AG04449 (cell line): ENCODE results near the gene F8.

Source experiments
- CTCF ChIA-PET: fragments of 350-600 bp; formaldehyde crosslinking; extraction: SDS; loops from one replicate; lab custom pipeline; 2021; ENCODE audit warnings: antibody characterized with exemption; lab: Yijun Ruan, JAX
- POLR2A ChIA-PET: fragments of 400-600, 350-600 bp; formaldehyde crosslinking; extraction: SDS; loops from one replicate; lab custom pipeline; 2020; ENCODE audit warnings: antibody characterized with exemption, inconsistent platforms; lab: Yijun Ruan, JAX
- DNase-seq: peaks from one replicate; pipeline ENCODE4 v3.0.0-alpha.2; 2010; ENCODE audit warnings: low read depth, low spot score
- H3K4me3 ChIP-seq: 2 replicates; pipeline ENCODE4 v1.5.1; 2011; ENCODE audit warnings: low read depth, mild to moderate bottlenecking, control low read depth, low read length
- TF ChIP-seq, protein P1 (sequence below): IDR thresholded peaks from one replicate; pipeline ENCODE4 v1.5.1; 2011; ENCODE audit warnings: mild to moderate bottlenecking, moderate library complexity, low read length, control low read depth, inconsistent platforms; ENCODE audit not compliant: insufficient read depth; ENCODE audit errors: missing control alignments

The F8 gene

DNA sequence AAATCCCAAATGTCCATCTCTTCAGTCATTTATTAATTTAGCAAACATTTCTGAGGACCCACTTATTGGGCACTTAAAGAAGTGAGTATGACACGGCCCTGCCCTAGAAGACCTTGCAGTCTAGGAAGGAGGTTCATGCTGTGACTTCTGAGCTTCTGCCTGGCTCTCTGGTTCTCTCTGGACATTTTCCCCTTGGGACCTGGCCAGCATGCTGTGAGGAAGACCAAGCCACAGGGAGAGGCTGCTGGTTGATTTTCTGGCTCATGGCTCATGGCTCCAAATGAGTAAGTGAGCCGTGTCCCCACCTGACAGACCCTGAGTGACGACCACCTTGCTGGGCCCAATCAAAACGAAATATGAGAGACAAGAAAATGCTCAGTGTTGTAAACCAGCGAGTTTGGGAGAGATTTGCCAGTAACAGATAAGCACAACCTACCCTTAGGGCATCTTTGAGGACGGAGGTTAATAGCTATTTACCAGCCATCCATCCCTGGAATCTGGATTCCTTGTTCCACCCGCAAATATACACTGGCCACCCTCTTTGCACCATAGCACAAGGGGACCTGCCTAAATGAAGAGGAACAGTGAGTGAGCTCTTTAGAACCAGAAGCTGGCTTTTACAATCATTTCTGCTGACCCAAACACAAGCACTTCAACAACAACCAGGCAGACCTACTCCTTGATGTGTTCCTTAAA is 218.1 kb downstream of the F8 start:
- POLR2A ChIA-PET: interaction anchor here (1.8 kb wide), 1 partner anchor 41 kb away, joined by 7 read pairs; no protein-coding TSS in a partner anchor
- CTCF ChIA-PET: interaction anchor here (1.0 kb wide), 1 partner anchor 56 kb away, joined by 3 read pairs; no protein-coding TSS in a partner anchor

DNA sequence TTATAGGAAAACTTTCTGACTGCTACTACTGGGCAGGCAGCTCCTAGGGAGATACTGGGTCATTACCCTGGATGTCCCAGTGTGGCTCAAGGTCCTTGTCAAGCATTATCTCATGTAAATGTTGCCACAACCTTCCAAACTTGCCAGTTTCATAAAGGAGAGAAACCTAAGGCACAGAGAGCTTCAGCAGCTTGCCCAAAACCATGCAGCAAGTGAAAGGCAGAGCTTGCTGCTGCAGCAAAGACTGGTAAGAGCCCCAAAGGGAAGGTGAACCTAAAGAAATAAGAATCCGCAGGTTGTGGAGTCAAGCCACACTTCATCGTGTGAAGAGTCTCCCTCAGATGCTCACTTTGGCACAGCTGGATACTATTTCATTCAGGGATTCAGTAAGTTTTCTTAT is 219.6 kb downstream of the F8 start:
- no peak for DNase-seq
- TF ChIP-seq, protein P1, sequence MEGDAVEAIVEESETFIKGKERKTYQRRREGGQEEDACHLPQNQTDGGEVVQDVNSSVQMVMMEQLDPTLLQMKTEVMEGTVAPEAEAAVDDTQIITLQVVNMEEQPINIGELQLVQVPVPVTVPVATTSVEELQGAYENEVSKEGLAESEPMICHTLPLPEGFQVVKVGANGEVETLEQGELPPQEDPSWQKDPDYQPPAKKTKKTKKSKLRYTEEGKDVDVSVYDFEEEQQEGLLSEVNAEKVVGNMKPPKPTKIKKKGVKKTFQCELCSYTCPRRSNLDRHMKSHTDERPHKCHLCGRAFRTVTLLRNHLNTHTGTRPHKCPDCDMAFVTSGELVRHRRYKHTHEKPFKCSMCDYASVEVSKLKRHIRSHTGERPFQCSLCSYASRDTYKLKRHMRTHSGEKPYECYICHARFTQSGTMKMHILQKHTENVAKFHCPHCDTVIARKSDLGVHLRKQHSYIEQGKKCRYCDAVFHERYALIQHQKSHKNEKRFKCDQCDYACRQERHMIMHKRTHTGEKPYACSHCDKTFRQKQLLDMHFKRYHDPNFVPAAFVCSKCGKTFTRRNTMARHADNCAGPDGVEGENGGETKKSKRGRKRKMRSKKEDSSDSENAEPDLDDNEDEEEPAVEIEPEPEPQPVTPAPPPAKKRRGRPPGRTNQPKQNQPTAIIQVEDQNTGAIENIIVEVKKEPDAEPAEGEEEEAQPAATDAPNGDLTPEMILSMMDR: no peak
- ChIA-PET POLR2A (no interaction called here), CTCF (no interaction called here)
- no peak overlapping the region for H3K4me3 ChIP-seq

More for the DNA sequence above, 218.1 kb downstream of the F8 start:
- DNase-seq: no peak
- TF ChIP-seq, protein P1: no peak
- peak overlapping the region; percentile 69 for H3K4me3 ChIP-seq

DNA sequence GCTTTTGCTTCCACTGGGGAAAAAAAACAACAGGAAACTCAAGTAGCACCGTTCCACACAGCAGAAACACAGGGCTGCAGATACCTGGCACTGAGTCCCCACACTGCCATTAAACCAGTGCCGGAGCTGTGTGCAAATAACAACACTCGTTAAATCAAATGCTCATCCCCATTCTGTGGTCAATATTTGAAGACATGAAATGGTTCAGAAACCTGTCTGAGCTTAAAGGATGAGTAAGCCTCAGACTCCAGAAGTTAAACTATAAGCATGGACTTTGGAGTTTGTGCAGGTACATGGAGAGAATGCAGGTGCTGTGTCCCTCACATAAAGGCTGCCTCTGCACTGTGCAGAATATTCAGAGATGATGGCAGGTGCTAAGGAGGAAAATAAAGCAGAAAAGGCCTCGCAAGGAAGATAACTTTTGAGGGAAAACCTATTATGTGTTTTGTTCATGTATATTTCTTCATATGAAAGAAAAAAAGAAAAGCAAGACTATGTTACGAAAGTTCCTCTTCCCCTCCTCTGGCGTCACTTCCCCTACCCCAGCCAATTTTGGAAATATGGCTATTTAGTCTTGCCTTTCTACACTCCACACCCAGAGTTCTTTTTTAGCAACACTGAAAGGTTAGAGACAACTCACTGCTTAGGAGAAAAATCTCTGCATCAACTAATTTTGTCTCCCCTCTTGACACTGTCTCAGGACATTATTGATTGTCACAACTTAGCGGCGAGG is 221.9 kb downstream of the F8 start:
- POLR2A ChIA-PET: no interaction called here
- TF ChIP-seq, protein P1: no peak
- H3K4me3 ChIP-seq: no peak overlapping the region
- CTCF ChIA-PET: no interaction called here
- DNase-seq: no peak

DNA sequence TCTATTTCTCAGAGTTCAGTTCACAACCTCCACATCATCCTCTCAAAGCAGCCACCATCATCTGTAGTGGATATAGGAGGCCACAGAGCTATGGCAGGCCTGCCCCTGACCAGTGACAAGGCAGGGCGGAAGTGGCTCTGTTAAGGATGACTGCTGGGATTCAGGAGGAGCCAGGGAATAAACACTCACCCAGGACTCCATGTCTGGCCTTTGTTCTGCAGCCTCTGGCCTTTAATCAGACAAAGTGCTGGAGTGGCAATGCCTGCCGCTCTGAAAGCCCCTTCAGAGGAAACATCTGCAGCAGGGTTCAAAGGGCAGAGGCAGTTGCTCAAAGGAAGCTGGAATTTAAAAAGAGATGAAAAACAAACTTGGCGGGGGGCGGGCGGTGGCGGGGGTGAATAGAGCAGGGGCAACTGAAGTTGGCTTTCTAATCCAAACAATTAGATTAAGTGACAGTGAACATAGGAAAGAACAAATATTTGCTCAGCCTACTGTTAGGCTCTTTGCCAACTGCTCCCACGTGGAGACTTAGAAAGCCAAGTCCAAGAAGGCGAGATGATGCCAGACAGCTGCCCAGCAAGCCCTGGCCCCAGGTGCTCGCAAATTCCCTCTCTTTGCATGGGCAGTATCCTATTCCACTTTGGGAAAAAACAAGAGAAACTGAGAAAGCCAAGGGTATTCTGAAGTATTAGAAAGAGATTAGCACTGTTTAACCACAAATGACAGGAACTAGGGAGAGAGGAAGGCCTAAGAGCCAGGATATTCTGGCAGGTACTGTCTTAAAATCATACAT is 222.8 kb downstream of the F8 start:
- ChIA-PET POLR2A (no interaction called here), CTCF (no interaction called here)
- TF ChIP-seq, protein P1: no peak
- no peak overlapping the region for H3K4me3 ChIP-seq
- DNase-seq: no peak

DNA sequence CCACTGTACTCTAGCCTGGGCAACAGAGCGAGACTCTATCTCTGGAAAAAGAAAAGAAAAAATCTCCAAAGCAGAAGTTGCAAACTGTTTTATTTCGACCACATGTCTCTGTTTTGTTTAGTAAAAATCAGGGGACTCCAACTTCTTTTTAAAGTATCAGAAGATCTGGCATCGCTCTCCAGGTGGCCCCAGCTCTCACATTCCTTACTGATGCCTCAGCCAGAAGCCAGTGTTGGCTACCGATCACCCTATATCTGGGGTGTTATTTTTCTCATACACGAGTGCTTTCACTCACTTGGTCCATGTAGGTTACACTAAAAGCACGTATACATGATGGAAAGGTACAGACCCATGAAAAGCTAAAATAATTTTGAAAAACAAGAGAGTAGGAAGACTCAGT is 225.5 kb downstream of the F8 start:
- TF ChIP-seq, protein P1: no peak
- CTCF ChIA-PET: no interaction called here
- POLR2A ChIA-PET: no interaction called here
- no peak overlapping the region for H3K4me3 ChIP-seq
- no peak for DNase-seq

DNA sequence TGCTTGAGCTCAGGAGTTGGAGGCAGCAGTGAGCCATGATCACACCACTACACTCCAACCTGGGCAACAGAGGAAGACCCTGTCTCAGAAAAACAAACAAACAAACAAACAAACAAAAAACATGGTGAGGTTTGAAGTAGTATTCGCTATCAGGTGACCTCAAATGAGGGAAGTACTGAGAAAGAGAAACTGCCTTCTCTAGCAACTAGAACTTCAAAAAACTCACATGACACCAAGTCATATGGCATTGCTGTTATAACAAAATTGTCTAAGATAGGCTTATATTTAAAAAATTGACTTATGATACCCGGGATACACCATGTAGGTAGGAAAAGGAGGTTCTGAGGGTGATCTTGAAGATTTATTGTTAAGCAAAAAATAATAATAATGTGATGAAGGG is 227.5 kb downstream of the F8 start:
- ChIA-PET POLR2A (no interaction called here), CTCF (no interaction called here)
- TF ChIP-seq, protein P1: no peak
- no peak for DNase-seq
- H3K4me3 ChIP-seq: no peak overlapping the region
